BJ (cell line): ENCODE measurements around the gene ANGEL2. TPM values are rescaled to one million over a fixed set of nuclear protein-coding genes. Genes with fewer than 3 reads are reported as not detected.
"Not testable (repeated sequence)": the region's sequence is repeated elsewhere in the genome, so short reads cannot be mapped to it uniquely, and the experiment has no call there.

ENCODE experiments used
- CTCF ChIA-PET: fragments of 350-600 bp; formaldehyde crosslinking; extraction: SDS; loops from one replicate; lab custom pipeline; 2021; ENCODE audit warnings: antibody characterized with exemption, inconsistent platforms; lab: Yijun Ruan, JAX
- POLR2A ChIA-PET: fragments of 300-600 bp; sonication (Branson Sonifier 250); formaldehyde crosslinking; extraction: SDS; loops from one replicate; lab custom pipeline; 2021; ENCODE audit warnings: antibody characterized with exemption; lab: Charles Lee
- DNase-seq: peaks from one replicate; pipeline ENCODE4 v3.0.0-alpha.2; 2011; ENCODE audit warnings: low read depth
- H3K27me3 ChIP-seq: 2 replicates; pipeline ENCODE4 v1.6.0; 2011; ENCODE audit warnings: low read length; ENCODE audit not compliant: control insufficient read depth, insufficient read depth
- H3K36me3 ChIP-seq: 2 replicates; pipeline ENCODE4 v1.5.1; 2011; ENCODE audit warnings: low read length; ENCODE audit not compliant: control insufficient read depth, insufficient read depth
- H3K4me3 ChIP-seq: 2 replicates; pipeline ENCODE4 v1.5.1; 2011; ENCODE audit warnings: low read depth, mild to moderate bottlenecking, control low read depth, low read length
- CTCF ChIP-seq: IDR thresholded peaks from 2 replicates; pipeline ENCODE4 v1.5.1; 2011; ENCODE audit warnings: low read depth, mild to moderate bottlenecking, control low read depth, inconsistent platforms, low read length, moderate library complexity; ENCODE audit not compliant: insufficient read depth
- polyA plus RNA-seq: library from polyadenylated mRNA; depleted of rRNA; stranded (reverse); fragments of >200 nt; gene quantifications from 2 replicates; pipeline ENCODE4 v1.2.3, GENCODE V29; 2011

Gene ANGEL2
- polyA plus RNA-seq, 1 experiment, result 13.3 TPM

- DNase-seq, result no peak
- ChIA-PET CTCF (no interaction called here), POLR2A (no interaction called here)
- no peak overlapping the region for H3K4me3 ChIP-seq
- TF ChIP-seq CTCF, result no peak
- H3K36me3 ChIP-seq, result no peaks in the 10 kb centered on the region
- H3K27me3 ChIP-seq, result peaks cover 2% of the 10 kb centered on the region
Observed at GRCh38 chr1:213035573-213035972, 19.9 kb upstream of the ANGEL2 start.

- Histone ChIP-seq H3K36me3 (no peaks in the 10 kb centered on the region), H3K4me3 (no peak overlapping the region), H3K27me3 (peaks cover 2% of the 10 kb centered on the region)
- CTCF ChIA-PET, result no interaction called here
- no peak for DNase-seq
- no peak for TF ChIP-seq CTCF
- POLR2A ChIA-PET, result no interaction called here
Observed at GRCh38 chr1:213034713-213035112, 19.0 kb upstream of the ANGEL2 start.

- H3K4me3 ChIP-seq, result no peak overlapping the region
- no peak for DNase-seq
- CTCF ChIA-PET, result interaction anchor here (0.7 kb wide), 1 partner anchor 25 kb away, joined by 3 read pairs; no protein-coding TSS in a partner anchor
- TF ChIP-seq CTCF, result no peak
- peaks cover 2% of the 10 kb centered on the region for H3K27me3 ChIP-seq
- no peaks in the 10 kb centered on the region for H3K36me3 ChIP-seq
- POLR2A ChIA-PET, result no interaction called here
Observed at GRCh38 chr1:213032651-213033050, 17.0 kb upstream of the ANGEL2 start.

- H3K27me3 ChIP-seq, CTCF ChIA-PET, POLR2A ChIA-PET, H3K4me3 ChIP-seq, H3K36me3 ChIP-seq, DNase-seq: not testable (repeated sequence)
Observed at GRCh38 chr1:213027024-213027423, 11.4 kb upstream of the ANGEL2 start.

GRCh38 chr1:213020016-213020415, 4.3 kb upstream of the ANGEL2 start:
- peaks cover 2% of the 10 kb centered on the region; the same call in 1 of the 2 replicates for H3K27me3 ChIP-seq
- no peak overlapping the region for H3K4me3 ChIP-seq
- H3K36me3 ChIP-seq, result no peaks in the 10 kb centered on the region
- CTCF ChIA-PET, result no interaction called here
- POLR2A ChIA-PET, result no interaction called here
- no peak for TF ChIP-seq CTCF
- DNase-seq, result no peak

- DNase-seq, result no peak
- no peaks in the 10 kb centered on the region for H3K36me3 ChIP-seq
- CTCF ChIA-PET, result no interaction called here
- H3K27me3 ChIP-seq, result peaks cover 2% of the 10 kb centered on the region; the same call in 1 of the 2 replicates
- POLR2A ChIA-PET, result no interaction called here
- no peak for TF ChIP-seq CTCF
- H3K4me3 ChIP-seq, result no peak overlapping the region
Observed at GRCh38 chr1:213019450-213019849, 3.8 kb upstream of the ANGEL2 start.
